HG02678 (cell line): Measurements from ENCODE around the gene GGNBP2.
A peak's percentile ranks its signal among the peaks of the same experiment; 100 is the strongest.

ENCODE experiments used
- ATAC-seq: cut with Tn5 transposase; IDR thresholded peaks from one replicate; pipeline ENCODE4 v1.9.1; 2021; ENCODE audit warnings: mild to moderate bottlenecking, moderate library complexity; ENCODE audit not compliant: unreplicated experiment

GGNBP2 gene

DNA sequence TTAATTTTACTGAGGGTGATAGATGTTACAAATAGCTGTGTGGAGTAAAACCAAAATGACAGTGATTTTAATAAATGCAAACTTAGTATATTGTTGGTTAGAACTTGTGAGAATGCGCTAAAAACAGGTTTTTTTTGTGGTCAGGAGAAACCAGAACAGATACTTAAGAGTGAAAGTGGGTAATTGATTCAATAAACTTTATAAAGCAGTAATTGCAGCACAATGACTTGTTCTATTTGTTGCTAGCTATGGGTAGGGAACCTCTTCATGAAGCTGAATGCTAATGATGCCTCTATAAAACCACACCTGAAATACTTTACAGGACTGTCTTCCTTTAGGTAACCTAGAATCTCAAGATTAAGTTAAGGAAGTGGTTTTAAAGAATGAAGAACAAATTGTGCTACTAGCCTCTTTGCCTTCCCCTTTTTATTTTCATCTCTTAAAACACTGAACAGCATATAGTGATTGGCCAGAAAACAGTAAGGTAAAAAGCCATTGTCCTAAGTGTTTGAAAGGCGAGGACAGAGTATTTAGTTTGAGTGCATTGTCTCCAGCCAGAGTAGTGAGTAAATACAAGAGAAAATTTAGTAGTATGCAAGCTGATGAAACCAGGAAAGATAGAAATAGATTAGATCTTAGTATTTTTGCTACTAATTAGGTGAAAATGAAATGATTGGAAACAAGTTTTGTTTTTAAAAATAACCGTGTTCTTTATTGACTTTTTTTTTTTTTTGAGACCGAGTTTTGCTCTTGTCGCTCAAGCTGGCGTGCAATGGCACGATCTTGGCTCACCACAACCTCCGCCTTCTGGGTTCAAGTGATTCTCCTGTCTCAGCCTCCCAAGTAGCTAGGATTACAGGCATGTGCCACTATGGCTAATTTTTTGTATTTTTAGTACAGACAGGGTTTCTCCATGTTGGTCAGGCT, 6.0 kb downstream of the GGNBP2 start:
- ATAC-seq = no peak

DNA sequence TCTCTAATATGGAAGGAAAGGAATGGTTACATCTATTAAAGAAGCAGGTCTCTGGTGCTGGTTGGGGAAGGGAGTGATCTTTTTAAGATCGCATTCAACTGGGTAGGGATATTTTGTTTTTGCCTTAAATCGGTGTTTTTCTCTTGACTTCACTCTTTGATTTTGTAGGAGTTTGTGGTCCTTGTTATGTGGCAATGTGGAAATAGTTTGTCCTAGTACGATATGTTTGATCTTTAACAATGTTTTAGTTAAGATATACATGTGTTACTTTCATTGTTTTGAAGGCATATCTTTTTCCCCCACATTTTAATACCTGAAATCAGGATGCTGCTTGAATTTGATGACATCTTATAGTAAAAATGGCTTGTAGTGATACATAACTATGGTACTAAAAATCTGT, 8.7 kb downstream of the GGNBP2 start:
- ATAC-seq = no peak

DNA sequence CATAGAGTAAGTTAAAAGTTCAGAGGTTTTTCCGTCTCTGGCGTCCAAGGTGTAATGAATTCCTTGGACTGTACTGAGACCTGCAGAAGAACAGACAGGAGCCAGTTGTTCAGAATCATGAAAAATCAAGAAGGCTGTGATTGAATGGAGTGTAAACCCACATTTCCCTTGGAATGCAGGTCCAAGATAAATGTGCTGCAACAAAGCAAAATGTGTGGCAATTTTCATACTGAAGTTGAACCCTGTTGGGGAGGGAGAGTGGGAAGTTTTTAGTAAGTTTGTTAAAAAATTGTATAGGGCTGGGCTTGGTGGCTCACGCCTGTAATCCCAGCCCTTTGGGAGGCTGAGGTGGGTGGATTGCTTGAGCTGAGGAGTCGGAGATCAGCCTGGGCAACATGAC, 21.4 kb downstream of the GGNBP2 start:
- no peak for ATAC-seq

DNA sequence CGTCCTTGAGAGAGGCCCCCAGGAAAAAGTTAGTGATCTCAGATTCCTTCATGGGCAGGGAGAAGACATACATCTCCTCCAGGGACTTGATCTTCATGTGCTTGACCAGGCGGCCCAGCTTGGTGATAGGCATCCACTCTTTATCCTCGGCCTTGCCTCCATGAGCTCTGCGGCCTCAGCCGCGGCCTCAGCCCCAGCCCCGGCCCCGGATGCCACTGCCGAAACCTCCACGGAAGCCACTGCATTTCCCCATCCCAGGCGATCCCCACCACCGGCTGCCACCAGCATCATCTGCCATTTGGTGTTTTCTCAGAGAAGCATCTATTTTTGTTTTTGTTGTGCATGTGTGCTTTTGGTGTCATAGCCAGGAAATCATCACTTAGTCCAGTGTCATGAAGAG, 30.3 kb downstream of the GGNBP2 start:
- no peak for ATAC-seq

DNA sequence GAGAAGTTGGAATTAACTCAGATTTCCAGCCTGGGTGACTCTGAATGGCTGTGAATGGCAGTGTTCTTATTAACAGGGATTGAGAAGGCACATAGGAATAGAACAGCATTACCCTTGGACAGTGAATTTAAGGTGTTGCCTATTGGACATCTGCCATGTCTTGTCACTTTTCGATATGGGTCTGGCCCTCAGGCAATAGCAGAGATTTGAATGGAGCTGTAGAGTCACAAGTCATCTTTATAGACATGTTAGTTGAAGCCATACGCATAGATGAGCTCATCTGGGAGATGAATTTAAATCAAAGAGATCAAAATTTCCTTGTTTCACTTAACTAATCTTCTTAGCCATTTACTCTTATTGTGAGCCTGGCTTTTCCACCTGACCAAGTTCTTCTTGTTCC, 32.1 kb downstream of the GGNBP2 start:
- no peak for ATAC-seq

DNA sequence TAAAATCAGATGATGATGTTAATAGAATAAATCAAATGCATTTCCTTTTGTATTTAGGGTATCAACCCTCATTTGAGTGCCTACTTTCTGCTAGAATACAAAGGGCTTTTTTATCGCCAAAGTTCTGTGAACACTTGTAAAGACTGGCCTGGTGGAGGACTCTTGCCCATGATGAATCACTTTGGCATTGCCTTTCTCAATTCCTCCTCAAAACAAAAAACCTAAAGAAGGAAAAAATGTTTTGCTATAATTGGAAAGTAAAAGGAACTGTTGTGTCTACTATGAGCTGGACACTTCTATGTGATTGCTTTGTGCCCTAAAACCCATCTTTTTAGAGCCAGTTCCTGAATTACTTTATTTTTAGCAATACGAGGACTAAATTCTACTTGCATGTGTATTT, 34.0 kb downstream of the GGNBP2 start:
- no peak for ATAC-seq

DNA sequence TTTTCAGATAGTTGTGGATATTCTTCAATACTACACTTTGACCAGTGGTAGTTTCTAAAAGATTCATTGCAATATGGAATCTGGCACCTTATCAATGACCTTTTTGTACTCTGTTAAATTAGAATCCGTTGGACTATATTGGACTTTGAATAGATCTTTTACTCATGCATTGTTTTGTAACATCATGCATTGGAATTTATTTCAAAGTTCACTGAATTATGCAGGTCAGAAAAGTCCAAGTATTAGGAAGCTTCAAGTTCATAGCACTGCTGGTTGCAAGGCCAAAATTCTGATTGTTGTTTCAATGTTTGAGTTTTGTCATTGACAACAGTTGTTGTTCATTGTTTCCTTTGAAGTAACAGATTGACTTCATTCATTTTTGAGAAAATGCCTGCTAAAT, 39.1 kb downstream of the GGNBP2 start:
- ATAC-seq = no peak

DNA sequence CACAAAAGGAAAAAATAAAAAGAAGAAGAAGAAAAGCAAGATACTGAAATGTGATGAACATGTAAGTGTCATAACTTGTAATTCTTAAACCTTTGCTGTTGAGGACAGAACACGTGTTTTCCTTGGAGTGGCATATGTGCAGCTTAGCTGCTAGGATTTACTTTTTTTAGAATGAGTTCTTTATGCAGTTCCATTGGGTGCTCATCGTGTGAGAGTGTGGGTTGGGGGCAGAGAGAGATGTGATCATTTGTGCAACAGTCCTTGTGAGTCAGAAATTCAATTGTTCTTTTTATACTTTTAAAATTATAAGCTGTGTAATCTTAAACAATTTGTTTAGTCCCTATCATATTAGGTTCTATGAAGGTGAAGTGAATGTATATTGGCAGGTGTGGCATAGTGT, 41.4 kb downstream of the GGNBP2 start:
- ATAC-seq = no peak

DNA sequence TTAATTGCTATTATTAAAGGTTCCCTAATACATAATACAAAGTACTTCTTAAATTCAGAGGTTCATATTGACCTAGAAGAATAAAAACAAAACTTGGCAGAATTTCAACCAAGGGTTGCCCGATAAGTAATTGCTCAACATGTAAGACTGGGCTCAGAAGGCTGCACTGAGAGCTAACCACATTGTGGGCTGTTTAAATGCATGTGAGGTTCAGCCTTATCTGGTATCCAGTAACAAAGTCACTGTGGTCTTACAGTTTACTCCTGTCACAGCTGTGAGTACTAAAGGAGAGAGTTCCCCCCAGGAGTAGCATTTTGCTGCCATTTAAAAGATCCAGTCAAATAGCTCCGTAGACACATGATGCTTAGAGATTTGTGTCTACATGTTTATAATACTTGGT, 45.4 kb downstream of the GGNBP2 start:
- ATAC-seq = no peak

DNA sequence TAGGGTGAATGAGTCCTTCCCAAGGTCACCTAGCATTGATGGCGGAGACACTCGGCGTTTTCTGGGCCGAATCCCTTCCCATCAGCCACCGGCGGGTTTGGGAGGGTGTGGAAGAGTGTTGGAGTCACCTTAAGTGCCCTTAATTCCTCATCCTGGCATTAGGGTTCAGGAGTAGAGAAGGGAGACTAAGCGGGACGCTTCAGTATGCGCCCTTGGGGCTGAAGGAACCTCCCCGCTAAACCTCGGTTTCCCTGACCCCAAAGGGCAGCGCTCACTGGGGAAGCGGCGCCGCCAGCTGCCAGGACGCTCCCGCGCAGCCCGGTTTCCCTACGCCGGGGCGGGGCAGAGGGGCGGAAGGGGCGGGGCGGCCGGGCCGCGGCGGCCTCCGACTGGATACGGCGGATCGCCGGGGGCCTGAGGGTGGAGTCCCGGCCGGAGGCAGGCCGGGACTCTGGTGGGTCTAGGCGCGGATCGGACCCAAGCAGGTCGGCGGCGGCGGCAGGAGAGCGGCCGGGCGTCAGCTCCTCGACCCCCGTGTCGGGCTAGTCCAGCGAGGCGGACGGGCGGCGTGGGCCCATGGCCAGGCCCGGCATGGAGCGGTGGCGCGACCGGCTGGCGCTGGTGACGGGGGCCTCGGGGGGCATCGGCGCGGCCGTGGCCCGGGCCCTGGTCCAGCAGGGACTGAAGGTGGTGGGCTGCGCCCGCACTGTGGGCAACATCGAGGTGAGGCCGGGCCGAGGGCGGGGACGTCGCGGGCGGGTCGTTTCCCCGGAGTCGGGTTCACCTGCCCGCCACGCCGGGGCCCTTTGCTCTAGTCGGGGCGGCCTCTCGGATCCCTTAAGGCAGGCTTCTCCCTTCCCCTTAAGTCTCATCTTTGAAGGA, 47.0 kb downstream of the GGNBP2 start, which contains the start of gene DHRS11:
Gene DHRS11 (plus strand): TSS at position 446 of the 882 bp plus-strand sequence. CDS start 131 bp downstream, at position 577.
- peak; percentile 91 for ATAC-seq

DNA sequence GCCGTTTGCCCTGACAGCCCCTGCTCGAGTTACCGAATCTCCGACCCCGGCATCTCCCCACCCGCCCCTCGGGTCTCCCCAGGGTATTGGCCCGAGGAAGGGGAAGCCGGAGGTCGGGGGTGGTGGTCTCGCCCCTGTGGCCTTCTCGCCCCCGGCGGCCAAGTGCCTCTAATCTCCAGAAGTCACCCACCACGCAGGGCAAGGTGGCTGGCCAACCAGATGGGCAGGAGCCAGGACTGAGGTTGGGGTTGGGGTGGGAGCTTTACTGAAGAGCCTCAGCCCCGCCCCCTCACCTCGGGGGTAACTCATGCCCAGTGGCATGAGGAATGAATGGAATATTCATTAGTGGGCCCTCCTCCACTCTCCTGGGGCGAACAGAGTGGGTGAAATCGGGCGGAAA, 47.6 kb downstream of the GGNBP2 start:
- ATAC-seq = no peak

DNA sequence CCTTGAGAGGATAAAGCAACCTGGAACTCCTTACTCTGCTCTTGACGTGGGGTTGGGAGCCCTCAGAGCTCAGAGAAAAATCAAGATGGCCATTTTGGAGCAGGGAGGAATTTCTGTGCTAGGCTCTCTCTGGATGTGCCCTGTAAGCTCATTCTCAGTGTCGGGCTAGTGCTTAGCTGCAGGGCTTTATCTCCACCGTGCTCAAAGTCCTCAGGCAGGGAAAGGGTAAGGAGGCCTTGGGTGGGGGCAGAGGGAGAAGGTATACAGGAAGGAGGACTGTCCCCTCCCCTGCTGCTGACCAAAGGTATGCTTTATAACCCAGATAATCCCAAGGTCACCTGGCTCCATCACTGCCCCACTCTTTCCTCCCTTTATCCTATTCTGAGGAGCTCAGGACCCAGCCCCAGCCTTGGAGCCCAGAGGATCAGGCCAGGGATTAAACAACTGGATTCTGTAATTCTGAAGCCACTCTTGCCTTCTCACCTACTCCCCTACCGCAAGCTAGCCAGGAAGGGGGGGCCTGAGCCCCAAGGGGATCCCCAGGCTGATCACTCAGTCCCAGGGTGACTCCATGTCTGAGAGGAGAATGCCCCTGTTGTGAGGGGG, 48.1 kb downstream of the GGNBP2 start:
- ATAC-seq = no peak

DNA sequence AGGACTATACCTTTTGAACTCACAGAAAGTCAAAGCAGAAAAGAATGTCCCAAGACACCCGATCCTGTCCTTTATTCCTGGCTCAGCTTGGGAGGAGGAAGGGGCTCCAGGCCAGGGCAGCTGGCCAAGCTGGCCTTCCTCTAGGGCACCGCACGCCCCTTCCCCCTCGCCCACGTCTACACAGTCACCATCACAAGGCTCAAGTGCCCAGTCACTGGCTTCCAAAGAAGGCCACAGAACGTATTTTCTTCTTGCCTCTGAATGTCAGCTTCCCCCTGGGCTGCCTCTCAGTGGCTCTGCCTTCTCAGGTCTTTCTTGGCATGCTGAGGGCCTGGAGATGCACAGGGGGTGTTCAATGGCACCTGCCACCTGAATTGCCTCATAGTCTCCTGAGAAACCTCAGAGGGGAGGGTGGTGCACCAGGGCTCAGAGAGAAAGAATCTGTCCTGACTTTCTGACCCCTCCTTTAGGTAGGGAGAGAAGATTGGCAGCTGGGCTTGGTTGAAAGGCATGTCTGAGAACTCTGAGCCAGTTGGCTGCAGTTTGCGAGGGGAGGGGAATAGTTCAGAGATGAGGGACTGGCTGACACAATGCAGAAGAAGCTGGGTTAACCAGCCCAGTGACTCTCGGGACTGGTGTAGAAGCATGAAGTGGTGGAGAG, 49.1 kb downstream of the GGNBP2 start:
- no peak for ATAC-seq

DNA sequence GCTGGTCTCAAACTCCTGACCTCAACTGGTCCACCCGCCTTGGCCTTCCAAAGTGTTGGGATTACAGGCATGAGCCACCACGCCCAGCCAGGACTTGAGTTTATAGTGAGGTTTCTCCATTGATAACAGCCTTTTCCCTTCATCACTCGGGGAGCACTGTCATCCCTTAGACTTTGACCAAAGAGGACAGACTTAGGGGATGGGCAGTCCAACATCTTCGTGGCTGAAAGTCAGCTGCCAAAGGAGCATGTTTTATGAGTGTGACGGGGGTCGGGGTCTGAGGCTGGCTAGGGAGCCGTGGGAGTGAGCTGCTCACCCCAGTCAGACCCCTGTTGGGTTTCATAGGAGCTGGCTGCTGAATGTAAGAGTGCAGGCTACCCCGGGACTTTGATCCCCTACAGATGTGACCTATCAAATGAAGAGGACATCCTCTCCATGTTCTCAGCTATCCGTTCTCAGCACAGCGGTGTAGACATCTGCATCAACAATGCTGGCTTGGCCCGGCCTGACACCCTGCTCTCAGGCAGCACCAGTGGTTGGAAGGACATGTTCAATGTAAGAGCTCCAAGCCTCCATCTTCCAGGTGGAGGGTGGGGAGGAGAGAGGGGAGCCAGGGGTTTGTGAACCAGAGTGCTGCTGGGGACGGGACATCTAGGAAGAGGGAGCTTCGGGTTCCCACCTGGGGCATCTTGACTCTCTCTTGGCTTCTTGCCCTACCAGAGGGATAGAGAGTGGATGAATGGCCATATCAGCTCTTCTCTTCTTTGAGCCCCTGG, 50.1 kb downstream of the GGNBP2 start:
- ATAC-seq = no peak

DNA sequence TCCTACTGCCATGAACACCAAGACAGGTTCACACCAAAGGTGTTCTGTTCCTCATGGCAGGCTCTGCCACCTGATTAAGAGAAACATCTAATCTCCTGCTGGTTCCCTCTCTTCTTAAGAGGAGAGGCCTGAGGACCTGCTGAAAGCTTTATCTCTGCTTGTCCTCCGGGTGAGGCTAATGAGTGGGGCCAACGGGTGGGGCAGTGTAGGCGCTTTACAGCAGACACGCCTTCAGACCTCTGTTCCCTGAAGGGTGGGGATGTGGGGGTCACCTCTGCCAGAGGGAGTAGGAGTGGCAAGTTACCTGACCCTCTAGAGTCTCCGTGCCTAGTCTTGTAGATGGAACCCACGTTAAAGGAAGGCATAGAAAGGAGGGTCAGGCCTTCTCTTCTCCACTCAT, 52.5 kb downstream of the GGNBP2 start:
- no peak for ATAC-seq

DNA sequence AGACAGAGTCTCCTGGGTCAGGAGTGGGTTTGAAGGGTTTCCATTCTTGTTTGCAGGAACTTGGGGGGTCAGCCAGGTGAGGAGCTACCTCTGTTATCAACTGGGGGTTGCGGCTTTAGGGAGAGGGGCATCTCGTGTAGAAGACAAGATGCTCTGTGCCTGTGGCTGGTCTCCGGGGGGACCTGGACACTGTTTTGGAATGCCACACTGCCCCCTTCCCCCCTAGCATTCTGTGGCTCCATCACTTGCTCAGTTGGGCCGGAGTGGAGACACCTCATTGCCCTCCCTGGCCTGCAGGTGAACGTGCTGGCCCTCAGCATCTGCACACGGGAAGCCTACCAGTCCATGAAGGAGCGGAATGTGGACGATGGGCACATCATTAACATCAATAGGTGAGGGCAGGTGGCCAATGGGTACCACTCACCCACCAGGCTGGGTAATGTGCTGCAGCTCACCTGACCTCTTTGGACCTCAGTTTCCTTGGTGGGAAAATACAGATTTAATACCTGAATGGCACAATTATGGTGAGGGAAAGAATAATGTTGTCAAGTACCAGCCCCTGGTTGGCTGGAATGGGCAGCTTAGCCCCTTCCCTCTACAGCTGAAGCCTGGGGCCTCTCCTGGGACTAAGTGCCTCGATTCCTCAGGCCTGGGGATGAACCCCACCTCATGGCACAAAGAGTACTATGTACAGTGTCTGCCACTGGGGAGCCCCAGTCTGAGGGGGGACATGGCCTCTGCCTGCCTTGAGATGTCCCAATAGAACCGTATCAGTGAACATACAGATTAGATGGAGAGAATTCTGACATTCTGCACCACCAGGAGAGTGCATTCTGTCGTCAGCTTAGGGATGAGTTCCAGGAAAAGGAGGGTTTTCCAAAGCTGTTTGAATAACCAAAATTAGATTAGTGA, 53.4 kb downstream of the GGNBP2 start:
- no peak for ATAC-seq

DNA sequence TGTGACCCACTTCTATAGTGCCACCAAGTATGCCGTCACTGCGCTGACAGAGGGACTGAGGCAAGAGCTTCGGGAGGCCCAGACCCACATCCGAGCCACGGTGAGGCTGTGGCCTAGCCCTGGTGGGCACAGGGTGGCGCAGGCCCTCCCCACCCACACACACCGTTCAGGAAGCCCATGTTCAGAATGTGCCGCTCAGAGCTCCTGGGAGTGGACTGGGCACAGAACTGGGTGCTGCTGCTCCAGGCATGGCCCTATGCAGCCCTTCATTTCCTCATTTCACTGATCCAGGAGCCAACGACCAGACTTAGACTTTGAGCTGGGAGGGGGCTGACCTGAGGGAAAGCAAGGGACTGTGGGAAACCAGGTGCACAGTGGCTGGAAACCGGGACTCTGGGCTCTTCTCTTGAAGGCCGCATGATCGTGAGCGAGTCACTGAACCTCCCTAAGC, 54.3 kb downstream of the GGNBP2 start:
- ATAC-seq = no peak

DNA sequence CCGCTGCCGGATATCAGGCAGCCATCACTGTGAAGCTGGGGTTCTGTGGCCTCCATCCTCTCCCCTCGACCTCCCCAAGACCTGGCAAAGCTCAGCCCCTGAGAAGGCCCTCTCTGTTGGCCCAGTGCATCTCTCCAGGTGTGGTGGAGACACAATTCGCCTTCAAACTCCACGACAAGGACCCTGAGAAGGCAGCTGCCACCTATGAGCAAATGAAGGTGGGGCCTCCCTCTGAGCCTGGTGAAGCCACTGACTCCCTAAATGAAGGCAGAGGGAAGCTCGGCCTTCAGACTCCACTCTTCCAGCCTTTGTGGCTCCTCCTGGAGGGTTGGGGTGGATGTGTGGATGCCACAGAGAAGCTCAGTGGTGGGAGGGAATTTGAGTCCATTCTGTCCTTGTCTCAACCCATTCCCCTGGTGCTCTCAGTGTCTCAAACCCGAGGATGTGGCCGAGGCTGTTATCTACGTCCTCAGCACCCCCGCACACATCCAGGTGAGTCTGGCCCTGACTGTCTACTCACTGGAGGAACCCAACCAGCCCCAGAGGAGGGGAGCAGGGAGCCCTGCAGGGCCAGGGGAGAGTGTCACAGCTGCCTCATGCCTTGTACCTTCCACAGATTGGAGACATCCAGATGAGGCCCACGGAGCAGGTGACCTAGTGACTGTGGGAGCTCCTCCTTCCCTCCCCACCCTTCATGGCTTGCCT, 55.0 kb downstream of the GGNBP2 start:
- no peak for ATAC-seq
